Hepatocyte (in vitro differentiated cells): ENCODE results near the gene DLEC1. TPM values are rescaled to one million over a fixed set of nuclear protein-coding genes. Genes with fewer than 3 reads are reported as not detected.
A peak's percentile ranks its signal among the peaks of the same experiment; 100 is the strongest.

Source experiments
- DNase-seq: peaks from one replicate; pipeline ENCODE4 v3.0.0-alpha.2; 2016; ENCODE audit warnings: low spot score
- H2AFZ ChIP-seq: fragments of 200-600 bp; sonication (generic); 2 replicates; pipeline ENCODE4 v1.6.0; 2016; ENCODE audit warnings: antibody characterized with exemption, mild to moderate bottlenecking
- H3K27ac ChIP-seq: fragments of 200-600 bp; sonication (generic); 2 replicates; pipeline ENCODE4 v1.5.1; 2016; ENCODE audit warnings: mild to moderate bottlenecking
- H3K27me3 ChIP-seq: fragments of 200-600 bp; sonication (generic); 2 replicates; pipeline ENCODE4 v1.6.1; 2016
- H3K36me3 ChIP-seq: fragments of 200-600 bp; sonication (generic); replicated peaks from 2 replicates; pipeline ENCODE4 v1.5.1; 2016; ENCODE audit warnings: low read depth; ENCODE audit not compliant: insufficient read depth
- H3K4me1 ChIP-seq: fragments of 200-600 bp; sonication (generic); 2 replicates; pipeline ENCODE4 v1.5.1; 2016; ENCODE audit warnings: mild to moderate bottlenecking, moderate library complexity; ENCODE audit not compliant: insufficient read depth
- H3K4me2 ChIP-seq: fragments of 200-600 bp; sonication (generic); 2 replicates; pipeline ENCODE4 v1.6.0; 2016
- H3K4me3 ChIP-seq: fragments of 200-600 bp; sonication (generic); 2 replicates; pipeline ENCODE4 v1.5.1; 2016; ENCODE audit warnings: mild to moderate bottlenecking
- H3K79me2 ChIP-seq: fragments of 200-600 bp; sonication (generic); 2 replicates; pipeline ENCODE4 v1.6.0; 2017; ENCODE audit warnings: mild to moderate bottlenecking
- H3K9me2 ChIP-seq: fragments of 200-600 bp; sonication (generic); replicated peaks from 2 replicates; pipeline ENCODE4 v1.6.0; 2017; ENCODE audit warnings: mild to moderate bottlenecking; ENCODE audit not compliant: insufficient read depth
- H3K9me3 ChIP-seq: fragments of 200-600 bp; sonication (generic); 2 replicates; pipeline ENCODE4 v1.5.1; 2016; ENCODE audit warnings: low read depth, mild to moderate bottlenecking
- H4K20me1 ChIP-seq: fragments of 200-600 bp; sonication (generic); 2 replicates; pipeline ENCODE4 v1.6.0; 2016; ENCODE audit warnings: mild to moderate bottlenecking; ENCODE audit not compliant: insufficient read depth, poor library complexity, severe bottlenecking
- EZH2 ChIP-seq: fragments of 200-600 bp; sonication (generic); IDR thresholded peaks from 2 replicates; pipeline ENCODE4 v1.6.1; 2016; ENCODE audit warnings: antibody characterized with exemption, mild to moderate bottlenecking, borderline replicate concordance
- EZH2phosphoT487 ChIP-seq: fragments of 200-600 bp; sonication (generic); IDR thresholded peaks from one replicate; pipeline ENCODE4 v1.6.1; 2018; ENCODE audit warnings: antibody characterized with exemption, mild to moderate bottlenecking, low read depth, moderate library complexity; ENCODE audit not compliant: unreplicated experiment, severe bottlenecking
- WGBS: methylation state at CpG from one replicate; pipeline ENCODE4 v1.1.6; 2016; ENCODE audit warnings: low lambda C conversion rate; ENCODE audit errors: missing lambda C conversion rate; 5-methylcytosine and 5-hydroxymethylcytosine counted together
- polyA plus RNA-seq: library from polyadenylated mRNA; unstranded; fragments of >200 nt; fragmentation: Nextera tagmentation; extraction: Ambion mirVana; gene quantifications from 2 replicates; pipeline ENCODE4 v1.2.1, GENCODE V29; 2016
- total RNA-seq: library from RNA; depleted of rRNA; stranded (reverse); fragments of >200 nt; gene quantifications from 2 replicates; pipeline ENCODE4 v1.2.3, GENCODE V29; 2014
- TF ChIP-seq, protein P1 (sequence below): fragments of 200-600 bp; sonication (generic); IDR thresholded peaks from 2 replicates; pipeline ENCODE4 v1.5.1; 2016; ENCODE audit warnings: antibody characterized with exemption, mild to moderate bottlenecking; ENCODE audit not compliant: poor library complexity

DLEC1 gene
- total and polyA plus RNA-seq, 2 experiments from 2014 or later: 0.23 to 1.5 TPM

DNA sequence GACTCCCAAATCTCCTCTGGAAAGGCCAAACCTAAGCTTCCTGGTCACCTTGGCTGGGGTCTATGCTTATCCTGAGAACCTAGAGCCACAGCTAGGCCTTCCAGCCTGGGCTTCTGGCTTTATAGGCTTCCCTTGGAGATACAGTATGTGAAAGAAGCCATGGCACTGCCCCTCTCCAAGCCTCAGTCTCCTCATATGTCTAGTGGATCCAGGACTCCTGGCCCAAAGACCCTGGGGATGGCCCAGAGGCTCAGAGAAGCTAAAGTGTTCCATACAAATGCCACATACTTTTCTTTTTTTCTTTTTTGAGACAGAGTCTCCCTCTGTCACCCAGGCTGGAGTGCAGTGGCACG lies 89.3 kb downstream of the DLEC1 start:
- Histone ChIP-seq H4K20me1 (peaks cover 9% of the 10 kb centered on the region), H3K9me2 (no peaks in the 10 kb centered on the region), H3K4me1 (peaks cover 28% of the 10 kb centered on the region), H3K27me3 (no peaks in the 10 kb centered on the region), H3K27ac (no peak overlapping the region), H3K36me3 (no peaks in the 10 kb centered on the region), H3K4me2 (no peak overlapping the region), H3K79me2 (peaks cover 36% of the 10 kb centered on the region), H3K4me3 (no peak overlapping the region), H2AFZ (no peak overlapping the region), H3K9me3 (no peaks in the 10 kb centered on the region)
- TF ChIP-seq, protein P1, sequence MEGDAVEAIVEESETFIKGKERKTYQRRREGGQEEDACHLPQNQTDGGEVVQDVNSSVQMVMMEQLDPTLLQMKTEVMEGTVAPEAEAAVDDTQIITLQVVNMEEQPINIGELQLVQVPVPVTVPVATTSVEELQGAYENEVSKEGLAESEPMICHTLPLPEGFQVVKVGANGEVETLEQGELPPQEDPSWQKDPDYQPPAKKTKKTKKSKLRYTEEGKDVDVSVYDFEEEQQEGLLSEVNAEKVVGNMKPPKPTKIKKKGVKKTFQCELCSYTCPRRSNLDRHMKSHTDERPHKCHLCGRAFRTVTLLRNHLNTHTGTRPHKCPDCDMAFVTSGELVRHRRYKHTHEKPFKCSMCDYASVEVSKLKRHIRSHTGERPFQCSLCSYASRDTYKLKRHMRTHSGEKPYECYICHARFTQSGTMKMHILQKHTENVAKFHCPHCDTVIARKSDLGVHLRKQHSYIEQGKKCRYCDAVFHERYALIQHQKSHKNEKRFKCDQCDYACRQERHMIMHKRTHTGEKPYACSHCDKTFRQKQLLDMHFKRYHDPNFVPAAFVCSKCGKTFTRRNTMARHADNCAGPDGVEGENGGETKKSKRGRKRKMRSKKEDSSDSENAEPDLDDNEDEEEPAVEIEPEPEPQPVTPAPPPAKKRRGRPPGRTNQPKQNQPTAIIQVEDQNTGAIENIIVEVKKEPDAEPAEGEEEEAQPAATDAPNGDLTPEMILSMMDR: no peak
- TF ChIP-seq EZH2phosphoT487 (no peak), EZH2 (no peak)
- DNase-seq: no peak
- 91% methylated on average over 1 of the region's 1 CpG for WGBS

GRCh38 chr3:38129058-38129457 lies 90.0 kb downstream of the DLEC1 start:
- Histone ChIP-seq H3K27ac (peak overlapping the region; percentile 50), H3K4me3 (no peak overlapping the region), H4K20me1 (peaks cover 9% of the 10 kb centered on the region), H3K79me2 (peaks cover 36% of the 10 kb centered on the region), H3K9me3 (no peaks in the 10 kb centered on the region), H2AFZ (no peak overlapping the region), H3K4me2 (no peak overlapping the region), H3K36me3 (no peaks in the 10 kb centered on the region), H3K9me2 (no peaks in the 10 kb centered on the region), H3K4me1 (peaks cover 32% of the 10 kb centered on the region), H3K27me3 (no peaks in the 10 kb centered on the region)
- DNase-seq: no peak
- TF ChIP-seq EZH2phosphoT487 (no peak), EZH2 (no peak)
- TF ChIP-seq, protein P1: no peak
- over 99% methylated on average over 5 of the region's 5 CpGs for WGBS

DNA sequence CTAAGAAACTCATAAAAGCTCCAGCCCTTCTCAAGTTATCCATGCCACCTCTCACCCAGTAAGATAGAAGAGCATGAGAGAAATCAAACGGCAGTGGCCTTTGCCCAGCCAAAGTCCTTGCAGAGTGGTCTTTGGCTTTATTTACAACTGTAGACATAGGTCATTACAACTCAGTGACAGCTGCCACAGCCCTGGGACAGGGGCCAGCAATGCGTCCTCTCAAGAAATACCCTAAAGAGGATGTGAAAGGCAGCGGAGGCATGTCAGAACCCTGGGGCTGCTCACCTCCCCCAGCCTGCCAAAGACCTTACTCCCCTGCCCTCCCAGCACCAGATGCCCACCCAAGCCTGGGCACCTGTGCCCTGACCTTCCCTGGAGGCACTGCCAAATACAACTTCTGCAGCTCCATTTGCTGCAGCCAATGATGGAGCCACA lies 91.6 kb downstream of the DLEC1 start:
- TF ChIP-seq EZH2phosphoT487: no peak
- TF ChIP-seq EZH2: no peak
- TF ChIP-seq, protein P1: no peak
- DNase-seq: peak; percentile 56
- 86% methylated on average over 3 of the region's 3 CpGs for WGBS
- H3K9me3 ChIP-seq: no peaks in the 10 kb centered on the region
- H3K4me1 ChIP-seq: peaks cover 44% of the 10 kb centered on the region
- H3K9me2 ChIP-seq: no peaks in the 10 kb centered on the region
- H3K36me3 ChIP-seq: no peaks in the 10 kb centered on the region
- H4K20me1 ChIP-seq: peaks cover 2% of the 10 kb centered on the region
- no peaks in the 10 kb centered on the region for H3K27me3 ChIP-seq
- peak overlapping the region; percentile 57 for H3K4me2 ChIP-seq
- peak overlapping the region; percentile 96 for H3K27ac ChIP-seq
- no peak overlapping the region for H3K4me3 ChIP-seq
- peaks cover 49% of the 10 kb centered on the region for H3K79me2 ChIP-seq
- no peak overlapping the region for H2AFZ ChIP-seq
